Panc1 (cell line): Measurements from ENCODE around the gene PRDM1.

ENCODE experiments used
- CTCF ChIP-seq: fragments of 450-650 bp; IDR thresholded peaks from 2 replicates; pipeline ENCODE4 v1.5.1; 2017; ENCODE audit warnings: mild to moderate bottlenecking
- POLR2AphosphoS5 ChIP-seq: IDR thresholded peaks from 2 replicates; pipeline ENCODE4 v1.6.1; 2012; ENCODE audit warnings: mild to moderate bottlenecking, low read depth, low read length, moderate library complexity
- REST ChIP-seq, 2 experiments: IDR thresholded peaks; 2 replicates each; pipeline ENCODE4 v1.6.1; 2011 to 2012; ENCODE audit warnings: low read depth in 2 of 2, control low read depth in 1 of 2, low read length in 1 of 2, mild to moderate bottlenecking in 1 of 2, moderate library complexity in 1 of 2; ENCODE audit not compliant: insufficient read depth in 1 of 2
- SIN3A ChIP-seq: IDR thresholded peaks from 2 replicates; pipeline ENCODE4 v1.6.1; 2012; ENCODE audit warnings: low read depth, mild to moderate bottlenecking, low read length, moderate library complexity, borderline replicate concordance; ENCODE audit not compliant: insufficient read depth

- TF ChIP-seq CTCF (no peak), SIN3A (no peak), REST (IDR thresholded peaks at IDR 0.05; ENCODE audit: insufficient read depth in 1 of 2, low read depth in 2 of 2, low read length in 1 of 2) (no peak), POLR2AphosphoS5 (no peak)
These were observed 20.3 kb downstream of the PRDM1 start for GRCh38 chr6:106106276-106107042.
